ENCODE measurements around the gene PTPN23. TPM values are rescaled to one million over a fixed set of nuclear protein-coding genes. Genes with fewer than 3 reads are reported as not detected.
"Not testable (repeated sequence)": the region's sequence is repeated elsewhere in the genome, so short reads cannot be mapped to it uniquely, and the experiment has no call there.

The PTPN23 gene
- total RNA-seq, 1 donor from 2014 or later: 30.2 TPM

DNA sequence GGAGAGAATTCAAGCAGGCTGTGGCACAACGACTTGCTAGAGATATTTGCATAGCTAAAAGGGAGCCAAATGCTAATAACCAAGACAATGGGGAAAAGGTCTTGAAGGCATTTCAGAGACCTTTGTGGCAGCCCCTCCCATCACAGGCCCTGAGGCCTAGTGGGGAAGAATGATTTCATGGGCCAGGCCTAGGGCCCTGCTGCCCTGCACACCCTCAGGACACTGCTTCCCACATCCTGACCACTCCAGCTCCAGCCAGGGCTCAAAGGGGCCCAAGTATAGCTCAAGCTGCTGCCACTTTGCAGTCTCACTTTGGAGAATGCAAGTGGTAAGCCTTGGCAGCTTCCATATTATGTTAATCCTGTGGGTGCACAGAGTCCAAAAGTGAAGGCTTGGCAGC lies 21.5 kb upstream of the PTPN23 start:
- no peak for DNase-seq (ENCODE audit: extremely low spot score in 2 of 2)
- Histone ChIP-seq H3K4me3 (no peak overlapping the region), H3K9me3 (peaks cover 20% of the 10 kb centered on the region), H3K27me3 (no peaks in the 10 kb centered on the region), H3K36me3 (no peaks in the 10 kb centered on the region), H3K27ac (no peak overlapping the region), H3K4me1 (peaks cover 7% of the 10 kb centered on the region)
- TF ChIP-seq, protein P1, sequence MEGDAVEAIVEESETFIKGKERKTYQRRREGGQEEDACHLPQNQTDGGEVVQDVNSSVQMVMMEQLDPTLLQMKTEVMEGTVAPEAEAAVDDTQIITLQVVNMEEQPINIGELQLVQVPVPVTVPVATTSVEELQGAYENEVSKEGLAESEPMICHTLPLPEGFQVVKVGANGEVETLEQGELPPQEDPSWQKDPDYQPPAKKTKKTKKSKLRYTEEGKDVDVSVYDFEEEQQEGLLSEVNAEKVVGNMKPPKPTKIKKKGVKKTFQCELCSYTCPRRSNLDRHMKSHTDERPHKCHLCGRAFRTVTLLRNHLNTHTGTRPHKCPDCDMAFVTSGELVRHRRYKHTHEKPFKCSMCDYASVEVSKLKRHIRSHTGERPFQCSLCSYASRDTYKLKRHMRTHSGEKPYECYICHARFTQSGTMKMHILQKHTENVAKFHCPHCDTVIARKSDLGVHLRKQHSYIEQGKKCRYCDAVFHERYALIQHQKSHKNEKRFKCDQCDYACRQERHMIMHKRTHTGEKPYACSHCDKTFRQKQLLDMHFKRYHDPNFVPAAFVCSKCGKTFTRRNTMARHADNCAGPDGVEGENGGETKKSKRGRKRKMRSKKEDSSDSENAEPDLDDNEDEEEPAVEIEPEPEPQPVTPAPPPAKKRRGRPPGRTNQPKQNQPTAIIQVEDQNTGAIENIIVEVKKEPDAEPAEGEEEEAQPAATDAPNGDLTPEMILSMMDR (IDR thresholded peaks at IDR 0.05): no peak
- TF ChIP-seq POLR2AphosphoS5 (IDR thresholded peaks at IDR 0.05; ENCODE audit: insufficient read depth in 1 of 2, low read depth in 1 of 2): no peak
- no peak for TF ChIP-seq POLR2A (IDR thresholded peaks at IDR 0.05)
- intact Hi-C loops (cut with DNase I): no loop called here

DNA sequence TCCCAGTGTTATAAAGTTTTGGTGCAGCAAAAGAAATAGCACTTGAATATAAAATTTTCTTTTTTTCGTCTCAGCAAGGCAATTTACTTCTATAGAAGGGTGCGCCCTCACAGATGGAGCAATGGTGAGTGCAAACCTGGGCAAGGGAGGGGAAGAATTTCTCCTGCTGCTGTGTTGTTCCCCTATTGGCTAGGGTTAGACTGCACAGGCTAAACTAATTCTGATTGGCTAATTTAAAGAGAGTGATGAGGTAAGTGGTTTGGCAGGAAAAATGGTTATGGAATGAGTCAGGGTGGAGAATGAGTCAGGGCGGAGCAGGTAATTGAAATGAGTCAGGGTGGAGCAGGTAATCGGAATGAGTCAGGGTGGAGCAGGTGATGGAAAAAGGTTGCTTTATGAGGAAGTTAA lies 20.7 kb upstream of the PTPN23 start:
- H3K4me1 ChIP-seq; H3K27me3 ChIP-seq; DNase-seq (ENCODE audit: extremely low spot score in 2 of 2); H3K27ac ChIP-seq; intact Hi-C loops (cut with DNase I); H3K4me3 ChIP-seq; H3K36me3 ChIP-seq: not testable (repeated sequence)
- H3K9me3 ChIP-seq: peaks cover 20% of the 10 kb centered on the region

DNA sequence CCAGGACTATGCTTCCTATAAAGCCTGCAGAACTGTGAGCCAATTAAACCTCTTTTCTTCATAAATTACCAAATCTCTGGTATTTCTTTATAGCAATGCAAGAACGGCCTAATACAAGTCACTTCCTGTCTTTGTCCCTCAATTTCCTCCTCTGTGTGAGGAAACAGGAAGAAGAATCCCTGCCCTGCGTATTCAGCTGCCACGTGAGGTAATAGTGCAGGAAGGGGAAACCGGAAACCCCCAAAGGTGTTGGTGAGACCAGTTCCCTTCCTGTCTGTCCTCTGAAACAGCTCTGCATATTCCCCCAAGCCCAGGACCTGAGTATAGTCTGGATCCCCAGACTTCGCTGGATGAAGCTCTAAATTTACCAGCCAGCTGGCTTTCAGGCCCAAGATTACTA lies 18.1 kb upstream of the PTPN23 start:
- TF ChIP-seq POLR2A (IDR thresholded peaks at IDR 0.05) (no peak), POLR2AphosphoS5 (IDR thresholded peaks at IDR 0.05; ENCODE audit: insufficient read depth in 1 of 2, low read depth in 1 of 2) (no peak)
- Histone ChIP-seq H3K36me3 (no peaks in the 10 kb centered on the region), H3K4me3 (no peak overlapping the region), H3K27me3 (no peaks in the 10 kb centered on the region), H3K9me3 (peaks cover 20% of the 10 kb centered on the region), H3K4me1 (peaks cover 7% of the 10 kb centered on the region), H3K27ac (no peak overlapping the region)
- no peak for DNase-seq (ENCODE audit: extremely low spot score in 2 of 2)
- intact Hi-C loops (cut with DNase I): no loop called here

DNA sequence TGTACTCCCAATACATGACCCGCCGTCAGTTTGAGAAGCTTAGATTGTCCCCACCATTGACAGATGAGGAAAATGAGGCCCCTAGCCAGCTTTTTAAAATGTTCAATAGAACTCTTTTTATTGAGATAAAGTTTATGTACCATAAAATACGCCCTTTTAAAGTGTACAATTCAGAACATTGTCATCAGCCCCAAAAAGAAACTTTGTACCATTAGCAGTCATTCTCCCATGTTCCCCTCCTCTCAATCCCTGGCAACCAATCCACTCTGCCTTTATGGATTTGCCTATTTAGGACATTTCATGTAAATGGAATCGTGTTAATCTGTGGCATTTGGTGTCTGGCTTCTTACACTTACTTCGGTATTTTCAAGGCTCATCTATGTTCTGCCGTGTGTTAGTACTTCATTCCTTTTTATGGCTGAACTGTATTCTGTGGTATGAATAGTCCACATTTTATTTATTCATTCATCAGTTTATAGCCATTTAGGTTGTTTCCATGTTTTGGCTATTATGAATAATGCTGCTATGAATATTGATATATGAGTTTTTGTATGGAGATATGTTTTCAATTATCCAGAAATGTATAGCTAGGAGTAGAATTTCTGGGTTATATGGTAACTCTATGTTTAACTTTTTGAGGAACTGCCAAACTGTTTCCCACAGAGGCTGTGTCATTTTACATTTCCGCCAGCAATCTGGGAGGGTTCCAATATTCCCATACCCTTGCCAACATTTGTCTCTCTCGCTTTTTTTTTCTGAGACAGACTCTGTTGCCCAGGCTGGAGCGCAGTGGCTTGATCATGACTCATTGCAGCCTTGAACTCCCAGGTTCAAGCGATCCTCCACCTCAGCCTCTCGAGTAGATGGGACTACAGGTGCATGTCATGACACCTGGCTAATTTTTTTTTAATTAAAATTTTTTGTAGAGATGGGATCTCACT lies 15.3 kb upstream of the PTPN23 start:
- intact Hi-C loops (cut with DNase I): no loop called here
- DNase-seq (ENCODE audit: extremely low spot score in 2 of 2): no peak
- no peak for TF ChIP-seq POLR2A (IDR thresholded peaks at IDR 0.05)
- TF ChIP-seq, protein P1 (IDR thresholded peaks at IDR 0.05): no peak
- TF ChIP-seq POLR2AphosphoS5 (IDR thresholded peaks at IDR 0.05; ENCODE audit: insufficient read depth in 1 of 2, low read depth in 1 of 2): no peak
- Histone ChIP-seq H3K4me3 (no peak overlapping the region), H3K36me3 (no peaks in the 10 kb centered on the region), H3K9me3 (no peaks in the 10 kb centered on the region), H3K4me1 (peaks cover 7% of the 10 kb centered on the region), H3K27ac (no peak overlapping the region), H3K27me3 (no peaks in the 10 kb centered on the region)

DNA sequence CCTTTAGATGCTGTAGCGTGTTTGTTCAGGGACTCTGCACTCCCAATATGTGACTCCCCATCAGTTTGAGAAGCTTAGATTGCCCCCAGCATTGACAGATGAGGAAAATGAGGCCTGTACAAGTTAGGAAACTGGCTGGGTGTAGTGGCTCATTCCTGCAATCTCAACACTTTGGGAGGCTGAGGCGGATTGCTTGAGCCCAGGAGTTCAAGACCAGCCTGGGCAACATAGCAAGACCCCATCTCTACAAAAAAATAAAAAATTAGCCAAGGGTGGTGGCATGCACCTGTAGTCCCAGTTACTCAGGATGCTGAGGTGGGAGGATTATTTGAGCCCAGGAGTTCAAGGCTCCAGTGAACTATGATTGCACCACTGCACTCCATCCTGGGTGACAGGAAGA lies 14.0 kb upstream of the PTPN23 start:
- H3K36me3 ChIP-seq: no peaks in the 10 kb centered on the region
- H3K9me3 ChIP-seq: no peaks in the 10 kb centered on the region
- no peak for DNase-seq (ENCODE audit: extremely low spot score in 2 of 2)
- no peak overlapping the region for H3K27ac ChIP-seq
- no peak overlapping the region for H3K4me3 ChIP-seq
- no peak for TF ChIP-seq POLR2A (IDR thresholded peaks at IDR 0.05)
- TF ChIP-seq, protein P1 (IDR thresholded peaks at IDR 0.05): no peak
- TF ChIP-seq POLR2AphosphoS5 (IDR thresholded peaks at IDR 0.05; ENCODE audit: insufficient read depth in 1 of 2, low read depth in 1 of 2): no peak
- intact Hi-C loops (cut with DNase I): no loop called here
- peaks cover 7% of the 10 kb centered on the region for H3K4me1 ChIP-seq
- H3K27me3 ChIP-seq: no peaks in the 10 kb centered on the region

DNA sequence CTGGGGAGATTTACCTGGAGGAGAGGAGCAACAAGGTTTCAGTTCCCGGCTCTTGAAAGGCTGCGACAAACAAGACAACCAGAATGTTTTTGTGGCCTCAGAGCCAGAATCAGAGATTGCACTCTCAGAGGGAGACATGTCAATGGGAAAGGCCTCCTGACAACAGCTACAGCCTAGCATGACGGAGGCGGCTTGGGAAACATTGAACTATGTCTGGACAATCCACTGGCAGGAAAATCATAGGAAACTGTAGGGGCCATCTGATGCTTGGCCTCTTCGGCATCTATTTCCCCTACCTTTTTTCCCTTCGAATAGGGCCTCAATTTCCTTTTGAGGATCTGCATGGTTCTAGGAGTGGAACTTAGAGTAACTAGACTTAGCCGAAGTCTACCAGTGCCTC lies 13.2 kb upstream of the PTPN23 start:
- H3K4me3 ChIP-seq: no peak overlapping the region
- no peak for DNase-seq (ENCODE audit: extremely low spot score in 2 of 2)
- H3K4me1 ChIP-seq: peaks cover 7% of the 10 kb centered on the region
- H3K36me3 ChIP-seq: no peaks in the 10 kb centered on the region
- no peaks in the 10 kb centered on the region for H3K27me3 ChIP-seq
- intact Hi-C loops (cut with DNase I): no loop called here
- no peaks in the 10 kb centered on the region for H3K9me3 ChIP-seq
- no peak overlapping the region for H3K27ac ChIP-seq
- TF ChIP-seq POLR2AphosphoS5 (IDR thresholded peaks at IDR 0.05; ENCODE audit: insufficient read depth in 1 of 2, low read depth in 1 of 2): no peak
- no peak for TF ChIP-seq POLR2A (IDR thresholded peaks at IDR 0.05)
- TF ChIP-seq, protein P1 (IDR thresholded peaks at IDR 0.05): no peak

DNA sequence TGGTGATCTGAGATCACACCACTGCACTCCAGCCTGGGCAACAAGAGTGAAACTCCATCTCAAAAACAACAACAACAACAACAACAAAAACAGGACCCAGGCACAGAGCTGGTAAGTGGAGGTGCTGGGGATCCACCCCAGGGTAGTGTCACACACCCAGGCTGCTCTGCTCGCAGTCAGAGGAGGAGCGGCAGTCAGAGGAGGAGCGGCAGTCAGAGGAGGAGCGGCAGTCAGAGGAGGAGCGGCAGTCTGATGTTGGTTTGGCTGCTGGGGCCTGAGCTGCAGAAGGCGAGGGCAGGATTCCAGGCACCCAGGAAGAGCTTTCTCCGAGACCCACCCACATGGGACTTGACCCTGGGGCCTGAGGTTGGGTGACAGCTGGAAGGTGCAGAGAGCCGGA lies 10.8 kb upstream of the PTPN23 start:
- H3K27me3 ChIP-seq; H3K36me3 ChIP-seq; H3K27ac ChIP-seq; intact Hi-C loops (cut with DNase I); H3K4me3 ChIP-seq; H3K4me1 ChIP-seq; DNase-seq (ENCODE audit: extremely low spot score in 2 of 2); H3K9me3 ChIP-seq: not testable (repeated sequence)

All from vagina (tissue), 2 donors.